GM10248 (cell line): ENCODE measurements around the gene EP400.

Experiments used
- CTCF ChIA-PET: fragments of 300-600 bp; sonication (Branson Sonifier 250); formaldehyde crosslinking; extraction: SDS; loops from one replicate; lab custom pipeline; 2021; ENCODE audit warnings: antibody characterized with exemption; lab: Yijun Ruan, JAX
- POLR2A ChIA-PET: fragments of 350-650 bp; sonication (Branson Sonifier 250); formaldehyde crosslinking; extraction: SDS; loops from one replicate; lab custom pipeline; 2020; ENCODE audit warnings: antibody characterized with exemption; lab: Yijun Ruan, JAX
- DNase-seq: peaks from one replicate; pipeline ENCODE4 v3.0.0; 2012; ENCODE audit errors: extremely low spot score
- CTCF ChIP-seq: IDR thresholded peaks from 2 replicates; pipeline ENCODE4 v1.5.1; 2012; ENCODE audit warnings: mild to moderate bottlenecking, low read depth; ENCODE audit errors: extremely low read depth, missing control alignments, control extremely low read depth

Gene EP400

GRCh38 chr12:131920157-131920508, 29.6 kb upstream of the EP400 start:
- no peak for DNase-seq
- ChIA-PET POLR2A (no interaction called here), CTCF (no interaction called here)
- TF ChIP-seq CTCF, result no peak

GRCh38 chr12:131920902-131921840, 28.6 kb upstream of the EP400 start:
- DNase-seq, result no peak
- ChIA-PET CTCF (no interaction called here), POLR2A (no interaction called here)
- TF ChIP-seq CTCF, result no peak

GRCh38 chr12:131921866-131922769, 27.6 kb upstream of the EP400 start:
- ChIA-PET POLR2A (no interaction called here), CTCF (no interaction called here)
- no peak for TF ChIP-seq CTCF
- no peak for DNase-seq

- no peak for DNase-seq
- ChIA-PET POLR2A (no interaction called here), CTCF (no interaction called here)
- TF ChIP-seq CTCF, result no peak
These were observed 27.0 kb upstream of the EP400 start for GRCh38 chr12:131922772-131923171.

- CTCF ChIA-PET, result no interaction called here
- POLR2A ChIA-PET, result interaction anchor here (1.1 kb wide), 1 partner anchor 24 kb away, joined by 4 read pairs; no protein-coding TSS in a partner anchor
These were observed 26.5 kb upstream of the EP400 start for GRCh38 chr12:131923260-131923659.

More at GRCh38 chr12:131923260-131923659, 26.5 kb upstream of the EP400 start:
- TF ChIP-seq CTCF, result no peak
- peak; percentile 78 for DNase-seq
